ENCODE data around the gene ZDHHC7.

ZDHHC7 gene

GRCh38 chr16:84933774-84934631, 77.3 kb downstream of the ZDHHC7 start:
- DNase-seq = no peak

GRCh38 chr16:84932681-84933080, 78.7 kb downstream of the ZDHHC7 start:
- DNase-seq = no peak

GRCh38 chr16:84931506-84931905, 79.8 kb downstream of the ZDHHC7 start:
- DNase-seq = no peak

GRCh38 chr16:84931107-84931494, 80.2 kb downstream of the ZDHHC7 start:
- DNase-seq = no peak

- no peak for DNase-seq
Observed at GRCh38 chr16:84930298-84931106, 80.8 kb downstream of the ZDHHC7 start.

GRCh38 chr16:84929421-84930297, 81.7 kb downstream of the ZDHHC7 start:
- no peak for DNase-seq

GRCh38 chr16:84928679-84929420, 82.5 kb downstream of the ZDHHC7 start:
- DNase-seq = no peak

- DNase-seq = no peak
Observed at GRCh38 chr16:84927621-84928591, 83.4 kb downstream of the ZDHHC7 start.

- DNase-seq = no peak
Observed at GRCh38 chr16:84926462-84926861, 84.9 kb downstream of the ZDHHC7 start.

- DNase-seq = no peak
Observed at GRCh38 chr16:84925773-84926372, 85.5 kb downstream of the ZDHHC7 start.

- DNase-seq = peak; percentile 42 to 45
Observed at GRCh38 chr16:84925092-84925772, 86.1 kb downstream of the ZDHHC7 start.

- DNase-seq = no peak
Observed at GRCh38 chr16:84924331-84925091, 86.8 kb downstream of the ZDHHC7 start.
